Measurements from ENCODE around the gene RAB3GAP1.
"Not testable (repeated sequence)": the region's sequence is repeated elsewhere in the genome, so short reads cannot be mapped to it uniquely, and the experiment has no call there.

Gene RAB3GAP1

DNA sequence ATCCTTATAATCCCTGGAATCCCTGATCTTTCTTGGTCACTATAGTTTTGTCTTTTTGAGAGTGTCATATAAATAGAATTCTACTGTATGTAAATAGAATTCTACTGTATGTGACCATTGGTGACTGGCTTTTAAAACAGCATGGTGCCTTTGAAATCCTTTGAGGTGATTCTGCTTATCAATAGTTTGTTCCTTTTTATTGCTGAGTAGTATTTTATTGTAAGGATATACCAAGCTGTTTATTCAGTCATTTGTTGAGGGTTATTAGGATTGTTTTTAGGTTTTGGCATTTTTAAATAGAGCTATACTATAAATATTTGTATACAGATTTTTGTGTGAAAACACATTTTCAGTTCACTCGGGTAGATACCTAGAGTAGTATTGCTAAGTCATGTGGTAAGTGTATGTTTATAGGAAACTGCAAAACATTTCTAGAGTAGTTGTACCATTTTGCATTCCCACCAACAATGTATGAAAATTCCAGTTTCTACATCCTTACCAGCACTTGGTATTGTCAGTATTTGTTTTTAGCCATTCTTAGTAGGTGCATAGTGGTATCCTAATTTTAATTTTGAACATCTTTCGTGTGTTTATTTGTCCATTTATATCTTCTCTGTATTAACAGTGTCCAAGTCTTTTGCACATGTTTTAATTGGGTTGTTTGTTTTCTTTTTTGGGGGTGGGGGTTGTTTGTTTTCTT is 45.6 kb downstream of the RAB3GAP1 start:
- Histone ChIP-seq H3K4me3 (ENCODE audit: low read depth, low read length, poor library complexity, severe bottlenecking) (no peak overlapping the region), H2AFZ (ENCODE audit: low read length) (no peak overlapping the region), H3K27me3 (ENCODE audit: insufficient read depth, low read length) (no peaks in the 10 kb centered on the region), H3K79me2 (ENCODE audit: insufficient read depth, low read length) (no peaks in the 10 kb centered on the region), H3K4me1 (ENCODE audit: insufficient read depth, low read length, severe bottlenecking) (peaks cover 5% of the 10 kb centered on the region), H3K9ac (ENCODE audit: low read length) (no peak overlapping the region), H3F3A (ENCODE audit: insufficient read depth, low read length) (no peaks in the 10 kb centered on the region), H3K9me2 (ENCODE audit: low read depth, low read length) (no peaks in the 10 kb centered on the region), H3K27ac (ENCODE audit: low read depth, low read length, poor library complexity, severe bottlenecking) (no peak overlapping the region), H3K9me3 (ENCODE audit: low read length) (no peaks in the 10 kb centered on the region), H3K36me3 (ENCODE audit: insufficient read depth, low read length) (peaks cover 70% of the 10 kb centered on the region), H3K4me2 (ENCODE audit: low read length) (no peak overlapping the region), H4K20me1 (ENCODE audit: insufficient read depth, low read length) (no peaks in the 10 kb centered on the region)
- TF ChIP-seq, protein P1, sequence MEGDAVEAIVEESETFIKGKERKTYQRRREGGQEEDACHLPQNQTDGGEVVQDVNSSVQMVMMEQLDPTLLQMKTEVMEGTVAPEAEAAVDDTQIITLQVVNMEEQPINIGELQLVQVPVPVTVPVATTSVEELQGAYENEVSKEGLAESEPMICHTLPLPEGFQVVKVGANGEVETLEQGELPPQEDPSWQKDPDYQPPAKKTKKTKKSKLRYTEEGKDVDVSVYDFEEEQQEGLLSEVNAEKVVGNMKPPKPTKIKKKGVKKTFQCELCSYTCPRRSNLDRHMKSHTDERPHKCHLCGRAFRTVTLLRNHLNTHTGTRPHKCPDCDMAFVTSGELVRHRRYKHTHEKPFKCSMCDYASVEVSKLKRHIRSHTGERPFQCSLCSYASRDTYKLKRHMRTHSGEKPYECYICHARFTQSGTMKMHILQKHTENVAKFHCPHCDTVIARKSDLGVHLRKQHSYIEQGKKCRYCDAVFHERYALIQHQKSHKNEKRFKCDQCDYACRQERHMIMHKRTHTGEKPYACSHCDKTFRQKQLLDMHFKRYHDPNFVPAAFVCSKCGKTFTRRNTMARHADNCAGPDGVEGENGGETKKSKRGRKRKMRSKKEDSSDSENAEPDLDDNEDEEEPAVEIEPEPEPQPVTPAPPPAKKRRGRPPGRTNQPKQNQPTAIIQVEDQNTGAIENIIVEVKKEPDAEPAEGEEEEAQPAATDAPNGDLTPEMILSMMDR (IDR thresholded peaks at IDR 0.05; ENCODE audit: low read length) = no peak
- no peak for TF ChIP-seq EZH2 (IDR thresholded peaks at IDR 0.05; ENCODE audit: borderline replicate concordance, low read length)

DNA sequence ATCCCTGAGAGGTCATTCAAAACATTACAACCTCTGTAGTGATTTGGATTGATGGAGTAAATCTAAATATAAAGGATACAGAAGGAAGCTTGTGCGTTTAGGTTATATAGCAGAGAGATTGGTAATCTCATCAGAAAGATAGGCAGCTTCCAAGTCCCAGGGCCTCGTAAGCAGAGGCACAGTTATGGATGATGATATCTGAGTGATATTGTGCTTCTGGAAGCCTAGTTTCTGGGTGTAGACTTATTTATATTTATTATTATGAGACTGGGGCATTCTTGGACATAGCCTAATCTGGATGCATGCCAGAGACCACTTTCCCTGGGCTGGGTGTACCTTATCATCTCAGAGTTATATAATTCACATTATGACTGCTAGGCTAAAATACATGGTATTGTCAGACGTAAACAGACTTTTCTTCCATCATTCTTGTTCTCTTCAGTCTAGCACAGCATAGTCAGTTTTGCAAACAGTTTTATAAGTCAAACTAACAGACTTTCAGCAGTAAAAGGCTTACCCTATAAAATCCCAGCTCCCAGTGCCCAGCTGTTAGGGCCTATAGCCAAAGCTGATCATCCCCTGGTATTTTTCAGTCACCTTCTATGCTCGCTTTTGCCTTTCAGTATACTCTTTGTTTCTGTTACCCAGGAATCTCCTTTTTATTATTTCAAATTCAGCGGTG is 47.9 kb downstream of the RAB3GAP1 start:
- H3K27ac ChIP-seq (ENCODE audit: low read depth, low read length, poor library complexity, severe bottlenecking) = no peak overlapping the region
- peaks cover 5% of the 10 kb centered on the region for H3K4me1 ChIP-seq (ENCODE audit: insufficient read depth, low read length, severe bottlenecking)
- no peaks in the 10 kb centered on the region for H3K27me3 ChIP-seq (ENCODE audit: insufficient read depth, low read length)
- H4K20me1 ChIP-seq (ENCODE audit: insufficient read depth, low read length) = no peaks in the 10 kb centered on the region
- H3K79me2 ChIP-seq (ENCODE audit: insufficient read depth, low read length) = no peaks in the 10 kb centered on the region
- H3K9me3 ChIP-seq (ENCODE audit: low read length) = peaks cover 4% of the 10 kb centered on the region; the same call in 1 of the 2 replicates
- H3K4me2 ChIP-seq (ENCODE audit: low read length) = no peak overlapping the region
- no peak overlapping the region for H3K9ac ChIP-seq (ENCODE audit: low read length)
- H3F3A ChIP-seq (ENCODE audit: insufficient read depth, low read length) = no peaks in the 10 kb centered on the region
- H3K36me3 ChIP-seq (ENCODE audit: insufficient read depth, low read length) = peaks cover 62% of the 10 kb centered on the region
- no peak overlapping the region for H3K4me3 ChIP-seq (ENCODE audit: low read depth, low read length, poor library complexity, severe bottlenecking)
- no peak overlapping the region for H2AFZ ChIP-seq (ENCODE audit: low read length)
- TF ChIP-seq EZH2 (IDR thresholded peaks at IDR 0.05; ENCODE audit: borderline replicate concordance, low read length) = no peak
- TF ChIP-seq, protein P1 (IDR thresholded peaks at IDR 0.05; ENCODE audit: low read length) = no peak
- H3K9me2 ChIP-seq (ENCODE audit: low read depth, low read length) = no peaks in the 10 kb centered on the region

DNA sequence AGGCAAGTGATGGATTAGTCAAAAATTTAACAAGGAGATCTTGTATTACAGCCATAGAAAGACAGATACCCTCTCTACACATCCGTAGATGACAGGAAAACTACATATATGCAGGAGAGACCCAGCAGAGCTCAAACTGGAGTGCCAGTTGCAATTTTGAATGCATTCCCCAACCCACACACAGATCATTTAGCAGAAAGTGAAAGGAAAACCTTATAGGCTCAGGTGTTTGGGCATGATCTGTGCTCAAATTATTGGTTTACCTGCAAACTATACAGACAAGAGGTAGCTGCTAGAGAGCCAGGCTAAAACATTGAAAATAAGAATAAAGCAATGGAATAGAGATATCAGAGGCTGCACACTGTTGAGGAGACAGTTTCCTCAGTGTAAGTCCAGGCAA is 51.8 kb downstream of the RAB3GAP1 start:
- Histone ChIP-seq H4K20me1 (ENCODE audit: insufficient read depth, low read length) (no peaks in the 10 kb centered on the region), H3K27me3 (ENCODE audit: insufficient read depth, low read length) (no peaks in the 10 kb centered on the region), H3K4me1 (ENCODE audit: insufficient read depth, low read length, severe bottlenecking) (no peaks in the 10 kb centered on the region), H3K9me3 (ENCODE audit: low read length) (peaks cover 4% of the 10 kb centered on the region; the same call in 1 of the 2 replicates), H3K36me3 (ENCODE audit: insufficient read depth, low read length) (peaks cover 36% of the 10 kb centered on the region), H3K4me2 (ENCODE audit: low read length) (no peak overlapping the region), H3K79me2 (ENCODE audit: insufficient read depth, low read length) (no peaks in the 10 kb centered on the region), H3K4me3 (ENCODE audit: low read depth, low read length, poor library complexity, severe bottlenecking) (no peak overlapping the region), H3K27ac (ENCODE audit: low read depth, low read length, poor library complexity, severe bottlenecking) (no peak overlapping the region), H2AFZ (ENCODE audit: low read length) (no peak overlapping the region), H3K9ac (ENCODE audit: low read length) (no peak overlapping the region), H3K9me2 (ENCODE audit: low read depth, low read length) (no peaks in the 10 kb centered on the region), H3F3A (ENCODE audit: insufficient read depth, low read length) (no peaks in the 10 kb centered on the region)
- no peak for TF ChIP-seq EZH2 (IDR thresholded peaks at IDR 0.05; ENCODE audit: borderline replicate concordance, low read length)
- TF ChIP-seq, protein P1 (IDR thresholded peaks at IDR 0.05; ENCODE audit: low read length) = no peak

DNA sequence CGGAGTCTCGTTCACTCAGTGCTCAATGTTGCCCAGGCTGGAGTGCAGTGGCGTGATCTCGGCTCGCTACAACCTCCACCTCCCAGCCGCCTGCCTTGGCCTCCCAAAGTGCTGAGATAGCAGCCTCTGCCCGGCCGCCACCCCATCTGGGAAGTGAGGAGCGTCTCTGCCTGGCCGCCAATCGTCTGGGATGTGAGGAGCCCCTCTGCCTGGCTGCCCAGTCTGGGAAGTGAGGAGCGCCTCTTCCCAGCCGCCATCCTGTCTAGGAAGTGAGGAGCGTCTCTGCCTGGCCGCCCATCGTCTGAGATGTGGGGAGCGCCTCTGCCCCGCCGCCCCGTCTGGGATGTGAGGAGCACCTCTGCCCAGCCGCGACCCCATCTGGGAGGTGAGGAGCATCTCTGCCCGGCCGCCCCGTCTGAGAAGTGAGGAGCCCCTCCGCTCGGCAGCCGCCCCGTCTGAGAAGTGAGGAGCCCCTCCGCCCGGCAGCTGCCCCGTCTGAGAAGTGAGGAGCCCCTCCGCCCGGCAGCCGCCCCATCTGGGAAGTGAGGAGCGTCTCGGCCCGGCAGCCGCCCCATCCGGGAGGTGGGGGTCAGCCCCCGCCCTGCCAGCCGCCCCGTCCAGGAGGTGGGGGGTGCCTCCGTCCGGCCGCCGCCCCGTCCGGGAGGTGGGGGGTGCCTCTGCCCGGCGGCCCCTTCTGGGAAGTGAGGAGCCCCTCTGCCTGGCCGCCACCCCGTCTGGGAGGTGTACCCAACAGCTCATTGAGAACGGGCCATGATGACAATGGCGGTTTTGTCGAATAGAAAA is 53.6 kb downstream of the RAB3GAP1 start:
- H3K27ac ChIP-seq (ENCODE audit: low read depth, low read length, poor library complexity, severe bottlenecking); H3K79me2 ChIP-seq (ENCODE audit: insufficient read depth, low read length); H3K27me3 ChIP-seq (ENCODE audit: insufficient read depth, low read length); H3F3A ChIP-seq (ENCODE audit: insufficient read depth, low read length); H3K9me3 ChIP-seq (ENCODE audit: low read length); H3K9ac ChIP-seq (ENCODE audit: low read length); H3K9me2 ChIP-seq (ENCODE audit: low read depth, low read length); H3K4me3 ChIP-seq (ENCODE audit: low read depth, low read length, poor library complexity, severe bottlenecking); H3K4me2 ChIP-seq (ENCODE audit: low read length); H4K20me1 ChIP-seq (ENCODE audit: insufficient read depth, low read length); H2AFZ ChIP-seq (ENCODE audit: low read length); H3K4me1 ChIP-seq (ENCODE audit: insufficient read depth, low read length, severe bottlenecking): not testable (repeated sequence)
- peaks cover 26% of the 10 kb centered on the region for H3K36me3 ChIP-seq (ENCODE audit: insufficient read depth, low read length)

Data from OCI-LY1 (cell line).